HG02981 (cell line): Measurements from ENCODE around the gene GNA14.
"Not testable (repeated sequence)": the region's sequence is repeated elsewhere in the genome, so short reads cannot be mapped to it uniquely, and the experiment has no call there.

Experiments used
- ATAC-seq: cut with Tn5 transposase; IDR thresholded peaks from one replicate; pipeline ENCODE4 v1.9.1; 2021; ENCODE audit warnings: mild to moderate bottlenecking, moderate library complexity; ENCODE audit not compliant: unreplicated experiment

The GNA14 gene

GRCh38 chr9:77497322-77498198, 150.6 kb downstream of the GNA14 start:
- no peak for ATAC-seq

- ATAC-seq: no peak
Measured at GRCh38 chr9:77495834-77496671, 152.1 kb downstream of the GNA14 start.

GRCh38 chr9:77490279-77490678, 157.8 kb downstream of the GNA14 start:
- ATAC-seq: not testable (repeated sequence)

- not testable (repeated sequence) for ATAC-seq
Measured at GRCh38 chr9:77489405-77490163, 158.5 kb downstream of the GNA14 start.

- ATAC-seq: peak; percentile 53
Measured at GRCh38 chr9:77488439-77489126, 159.5 kb downstream of the GNA14 start.

- ATAC-seq: no peak
Measured at GRCh38 chr9:77486968-77487367, 161.2 kb downstream of the GNA14 start.

- ATAC-seq: no peak
Measured at GRCh38 chr9:77486463-77486862, 161.7 kb downstream of the GNA14 start.

GRCh38 chr9:77475641-77476473, 172.3 kb downstream of the GNA14 start:
- peak; percentile 97 for ATAC-seq

GRCh38 chr9:77474936-77475335, 173.2 kb downstream of the GNA14 start:
- ATAC-seq: no peak

- ATAC-seq: no peak
Measured at GRCh38 chr9:77472646-77473045, 175.5 kb downstream of the GNA14 start.

- no peak for ATAC-seq
Measured at GRCh38 chr9:77471572-77471971, 176.6 kb downstream of the GNA14 start.

GRCh38 chr9:77469515-77470231, 178.4 kb downstream of the GNA14 start:
- ATAC-seq: no peak

GRCh38 chr9:77464661-77465060, 183.5 kb downstream of the GNA14 start:
- ATAC-seq: no peak

GRCh38 chr9:77463151-77463550, 185.0 kb downstream of the GNA14 start:
- ATAC-seq: no peak

GRCh38 chr9:77462066-77462465, 186.1 kb downstream of the GNA14 start:
- no peak for ATAC-seq

- no peak for ATAC-seq
Measured at GRCh38 chr9:77460938-77461337, 187.2 kb downstream of the GNA14 start.

- peak; percentile 77 for ATAC-seq
Measured at GRCh38 chr9:77457916-77458592, 190.1 kb downstream of the GNA14 start.

GRCh38 chr9:77456829-77457437, 191.2 kb downstream of the GNA14 start:
- peak; percentile 73 for ATAC-seq
